Naive thymus-derived CD4-positive, alpha-beta T cell (primary cell): ENCODE results near the gene EIF3K. TPM values are rescaled to one million over a fixed set of nuclear protein-coding genes. Genes with fewer than 3 reads are reported as not detected.

Source experiments
- ATAC-seq: fragments of 150-1000 bp; cut with Tn5 transposase; 2 replicates; pipeline ENCODE4 v1.10.0; 2021; ENCODE audit warnings: mild to moderate bottlenecking, moderate library complexity
- CTCF ChIA-PET: fragments of 350-600 bp; sonication (Branson Sonifier 250); formaldehyde crosslinking; loops from one replicate; lab custom pipeline; 2021; ENCODE audit warnings: antibody characterized with exemption; lab: Charles Lee
- POLR2A ChIA-PET: fragments of 350-600 bp; sonication (Branson Sonifier 250); formaldehyde crosslinking; loops from one replicate; lab custom pipeline; 2021; ENCODE audit warnings: antibody characterized with exemption, inconsistent platforms; lab: Charles Lee
- DNase-seq, 9 donors: peaks; one replicate each; pipeline versions ENCODE4 v3.0.0 to v3.0.0-alpha.2; 2020 to 2022; ENCODE audit warnings: mixed read lengths in 1 of 9
- H3K27ac ChIP-seq: one replicate; pipeline ENCODE4 v1.7.0; 2013; ENCODE audit warnings: mild to moderate bottlenecking, low read depth, low read length, moderate library complexity
- H3K27me3 ChIP-seq, 2 donors: one replicate each; pipeline ENCODE4 v1.7.0; 2013; ENCODE audit warnings: low read length in 2 of 2, mild to moderate bottlenecking in 2 of 2, moderate library complexity in 2 of 2; ENCODE audit not compliant: control insufficient read depth in 2 of 2, insufficient read depth in 2 of 2
- H3K36me3 ChIP-seq, 3 experiments: 1 replicate in 2 of 3; 2 replicates in 1 of 3; pipeline ENCODE4 v1.7.0; 2013; ENCODE audit warnings: low read length in 3 of 3, mild to moderate bottlenecking in 3 of 3, moderate library complexity in 1 of 3; ENCODE audit not compliant: insufficient read depth in 3 of 3, control insufficient read depth in 2 of 3
- H3K4me1 ChIP-seq, 2 donors: one replicate each; pipeline ENCODE4 v1.7.0; 2013; ENCODE audit warnings: low read length in 2 of 2, mild to moderate bottlenecking in 2 of 2, moderate library complexity in 1 of 2; ENCODE audit not compliant: control insufficient read depth in 2 of 2, insufficient read depth in 2 of 2
- H3K4me3 ChIP-seq: 2 replicates; pipeline ENCODE4 v1.7.0; 2013; ENCODE audit warnings: mild to moderate bottlenecking, low read length
- H3K9me3 ChIP-seq, 3 experiments: 1 replicate in 2 of 3; 2 replicates in 1 of 3; pipeline ENCODE4 v1.7.0; 2013; ENCODE audit warnings: low read length in 3 of 3; ENCODE audit not compliant: control insufficient read depth in 2 of 3
- H3K27ac Mint-ChIP-seq, 9 donors: one replicate each; pipeline ENCODE4 v1.8.0; 2020 to 2022; ENCODE audit warnings: mixed read lengths in 9 of 9, mild to moderate bottlenecking in 8 of 9, moderate library complexity in 5 of 9, inconsistent platforms in 2 of 9
- H3K27me3 Mint-ChIP-seq, 5 donors: one replicate each; pipeline ENCODE4 v1.8.0; 2021 to 2022; ENCODE audit warnings: mixed read lengths in 5 of 5, mild to moderate bottlenecking in 1 of 5
- H3K36me3 Mint-ChIP-seq, 5 donors: one replicate each; pipeline ENCODE4 v1.8.0; 2020 to 2022; ENCODE audit warnings: mixed read lengths in 5 of 5, mild to moderate bottlenecking in 3 of 5, inconsistent platforms in 1 of 5
- H3K4me1 Mint-ChIP-seq, 7 donors: one replicate each; pipeline ENCODE4 v1.8.0; 2020 to 2022; ENCODE audit warnings: mixed read lengths in 7 of 7, mild to moderate bottlenecking in 3 of 7, inconsistent platforms in 1 of 7
- H3K4me3 Mint-ChIP-seq, 10 donors: one replicate each; pipeline ENCODE4 v1.8.0; 2020 to 2022; ENCODE audit warnings: mild to moderate bottlenecking in 10 of 10, mixed read lengths in 10 of 10, moderate library complexity in 6 of 10, inconsistent platforms in 2 of 10
- H3K9me3 Mint-ChIP-seq, 11 donors: one replicate each; pipeline ENCODE4 v1.8.0; 2020 to 2022; ENCODE audit warnings: mixed read lengths in 11 of 11, mild to moderate bottlenecking in 4 of 11, inconsistent platforms in 1 of 11, moderate library complexity in 1 of 11
- intact Hi-C, 2 donors: fragments of 100-400 bp; cut with micrococcal nuclease; formaldehyde crosslinking; loops; one replicate each; pipeline ENCODE4 v1.15.1; 2023
- polyA plus RNA-seq, 2 donors: library from polyadenylated mRNA; unstranded; fragments of 300-500 nt; fragmentation: Illumina TruSeq; gene quantifications; one replicate each; pipeline ENCODE4 v1.2.3, GENCODE V29; 2021
- total RNA-seq, 6 experiments: library from RNA in 5 of 6; stranded (reverse) in 5 of 6; gene quantifications; 1 replicate in 5 of 6; 2 replicates in 1 of 6; pipeline ENCODE4 v1.2.3 and lab custom pipeline; 2021 to 2026

Gene EIF3K
- total and polyA plus RNA-seq, 7 experiments from 2014 or later: 294 to 437 (median 367) TPM

DNA sequence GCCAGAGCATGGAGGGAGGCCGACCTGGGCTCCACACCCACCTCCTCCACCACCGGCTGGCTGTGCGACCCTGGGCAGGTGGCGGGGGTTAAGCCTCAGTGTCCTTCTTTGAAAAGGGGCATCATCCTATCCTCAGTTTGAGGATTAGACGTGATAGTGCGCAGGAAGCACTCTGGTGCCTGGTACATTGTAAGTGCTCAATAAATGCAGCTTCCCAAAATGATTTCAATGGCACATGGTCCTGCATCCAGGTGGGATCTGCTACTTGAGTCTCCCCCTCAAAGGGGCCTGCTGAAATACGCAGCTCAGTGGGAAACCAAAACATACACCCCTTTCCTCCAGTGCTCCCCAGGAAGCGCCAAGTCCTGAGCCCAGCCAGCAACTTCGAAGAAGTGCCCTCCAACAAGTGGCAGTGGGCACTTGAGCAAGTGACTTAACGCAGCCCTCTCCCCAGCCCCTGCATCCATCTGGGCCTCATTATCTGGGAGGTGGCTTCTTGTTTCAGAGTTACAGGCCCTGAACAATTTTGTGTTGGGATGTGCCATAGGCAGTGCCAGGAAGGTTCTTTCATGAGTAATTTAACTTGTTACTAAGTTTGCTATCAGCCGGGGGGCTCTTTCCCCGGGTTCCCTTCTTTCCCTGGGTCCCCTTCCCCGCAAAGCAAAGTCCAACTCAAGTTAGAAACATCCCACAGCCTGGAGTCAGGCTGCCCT lies 46.4 kb downstream of the EIF3K start:
- peaks cover 0 to 7% (median 0%) of the 10 kb centered on the region in 3 experiments for H3K36me3 ChIP-seq
- ATAC-seq: no peak
- H3K9me3 ChIP-seq: no peaks in the 10 kb centered on the region
- H3K4me3 ChIP-seq: no peak overlapping the region
- Mint-ChIP-seq H3K27ac (no peak overlapping the region), H3K27me3 (peaks cover 0 to 40% (median 35%) of the 10 kb centered on the region in 5 donors), H3K4me1 (peaks cover 34 to 84% (median 58%) of the 10 kb centered on the region in 7 donors), H3K36me3 (peaks cover 0 to 33% (median 11%) of the 10 kb centered on the region in 5 donors), H3K9me3 (no peaks in the 10 kb centered on the region), H3K4me3 (no peak overlapping the region)
- peaks cover 37 to 75% of the 10 kb centered on the region in 2 donors for H3K4me1 ChIP-seq
- ChIA-PET POLR2A (no interaction called here), CTCF (no interaction called here)
- no peak overlapping the region for H3K27ac ChIP-seq
- DNase-seq: no peak
- peaks cover 0 to 7% of the 10 kb centered on the region in 2 donors for H3K27me3 ChIP-seq
- intact Hi-C loops: no loop called here

DNA sequence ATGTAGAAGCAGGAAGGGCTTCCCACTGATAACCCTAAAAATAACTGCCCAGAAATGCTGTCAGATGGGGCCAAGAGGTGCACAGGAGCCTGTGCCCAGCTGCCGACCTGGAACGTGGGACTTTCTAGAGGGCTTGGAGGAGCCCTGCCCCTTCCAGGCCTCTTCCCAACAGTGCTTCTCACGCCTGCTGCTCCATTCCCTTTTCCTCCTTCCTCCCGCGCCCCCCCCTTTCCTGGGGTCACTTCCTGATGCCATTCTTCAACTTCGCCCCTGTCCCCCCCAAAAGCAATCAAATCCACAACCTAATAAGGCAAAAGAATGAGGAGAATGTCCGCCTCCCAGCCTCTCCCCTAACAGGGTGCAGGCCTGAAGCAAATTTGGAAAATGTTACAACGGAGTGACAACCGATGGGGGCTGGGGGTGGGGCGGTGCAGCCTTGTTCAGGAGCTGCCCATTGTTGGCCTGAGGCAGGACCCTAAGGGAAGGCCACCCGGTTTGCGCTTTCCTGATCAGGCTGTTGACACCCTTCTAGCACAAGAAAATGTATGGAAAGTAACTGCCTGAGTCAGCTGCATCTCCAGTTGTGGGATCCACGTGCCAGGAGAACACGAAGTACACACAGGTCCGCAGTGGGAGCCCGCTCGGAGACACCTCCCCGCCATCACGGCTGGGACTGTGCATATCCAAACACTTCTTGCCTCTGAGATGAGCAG lies 47.1 kb downstream of the EIF3K start:
- ChIA-PET CTCF (no interaction called here), POLR2A (no interaction called here)
- Mint-ChIP-seq H3K27ac (no peak overlapping the region), H3K9me3 (no peaks in the 10 kb centered on the region), H3K4me3 (peak overlapping the region in 1 of 10 donors; percentile 41), H3K4me1 (peaks cover 34 to 84% (median 61%) of the 10 kb centered on the region in 7 donors), H3K27me3 (peaks cover 0 to 34% (median 28%) of the 10 kb centered on the region in 5 donors), H3K36me3 (peaks cover 0 to 27% (median 6%) of the 10 kb centered on the region in 5 donors)
- Histone ChIP-seq H3K27ac (no peak overlapping the region), H3K9me3 (no peaks in the 10 kb centered on the region), H3K27me3 (peaks cover 0 to 7% of the 10 kb centered on the region in 2 donors), H3K4me3 (no peak overlapping the region), H3K36me3 (peaks cover 0 to 2% (median 0%) of the 10 kb centered on the region in 3 experiments), H3K4me1 (peaks cover 38 to 81% of the 10 kb centered on the region in 2 donors)
- DNase-seq: no peak
- intact Hi-C loops: loop anchor here in 1 of 2 donors (2.0 kb wide), 1 partner anchor 15 kb away; no protein-coding TSS in a partner anchor
- no peak for ATAC-seq

DNA sequence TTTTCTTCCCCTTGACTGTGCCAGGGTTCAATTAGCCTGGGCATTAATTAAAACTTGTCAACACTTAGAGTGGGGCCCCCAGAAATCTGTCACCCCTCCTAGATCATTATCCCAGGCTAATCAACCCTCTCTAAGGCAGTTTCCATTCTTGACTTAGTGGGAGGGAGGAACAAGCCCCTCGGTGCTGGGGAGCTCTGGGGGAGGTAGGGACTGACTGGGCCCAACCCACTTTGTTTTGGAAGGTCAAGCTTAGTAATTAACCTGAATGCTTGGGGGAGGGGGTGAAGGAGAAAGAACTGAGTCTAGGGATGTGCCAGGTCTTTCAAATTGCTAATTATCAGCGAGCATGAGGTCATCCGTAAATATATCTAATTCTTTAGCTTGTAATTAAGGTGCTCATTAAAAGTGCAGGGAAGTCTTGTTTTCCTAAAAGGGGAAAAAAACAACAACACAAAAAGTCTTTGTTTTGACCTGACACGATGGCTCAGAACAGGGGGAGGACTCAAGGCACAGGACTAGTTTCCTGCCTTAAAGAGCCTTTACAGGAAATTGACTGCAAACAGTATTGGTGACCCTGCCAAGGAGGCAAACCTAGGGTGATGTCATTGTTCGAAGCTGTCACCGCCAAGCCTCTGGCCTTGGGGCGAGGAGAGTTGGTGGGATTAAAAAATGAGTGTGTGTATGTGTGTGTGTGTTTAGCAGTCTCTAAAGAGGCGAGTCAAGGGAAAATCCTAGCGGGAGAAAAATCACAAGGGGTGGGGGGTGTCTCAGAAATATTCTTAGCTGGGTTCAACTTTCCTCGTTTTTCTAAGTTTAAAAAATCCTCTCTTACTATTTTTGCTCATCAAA lies 47.9 kb downstream of the EIF3K start:
- no peaks in the 10 kb centered on the region for H3K9me3 Mint-ChIP-seq
- Histone ChIP-seq H3K27ac (no peak overlapping the region), H3K9me3 (no peaks in the 10 kb centered on the region), H3K4me3 (no peak overlapping the region), H3K27me3 (peaks cover 0 to 7% of the 10 kb centered on the region in 2 donors), H3K4me1 (peaks cover 38 to 88% of the 10 kb centered on the region in 2 donors), H3K36me3 (no peaks in the 10 kb centered on the region)
- ChIA-PET POLR2A (no interaction called here), CTCF (interaction anchor here (0.6 kb wide), 1 partner anchor 459 kb away, joined by 3 read pairs; no protein-coding TSS in a partner anchor)
- intact Hi-C loops: loop anchor here in 1 of 2 donors (1.0 to 2.0 kb wide), 2 partner anchors 11 to 14 kb away; no protein-coding TSS in a partner anchor
- ATAC-seq (peak; percentile 48), DNase-seq (no peak)
- peaks cover 0 to 30% (median 25%) of the 10 kb centered on the region in 5 donors for H3K27me3 Mint-ChIP-seq
- peak overlapping the region in 8 of 10 donors; percentile 7 to 70 (median 28) for H3K4me3 Mint-ChIP-seq
- peak overlapping the region in 1 of 9 donors; percentile 71 for H3K27ac Mint-ChIP-seq
- H3K4me1 Mint-ChIP-seq: peaks cover 34 to 88% (median 65%) of the 10 kb centered on the region in 7 donors
- peaks cover 0 to 24% (median 4%) of the 10 kb centered on the region in 5 donors for H3K36me3 Mint-ChIP-seq

DNA sequence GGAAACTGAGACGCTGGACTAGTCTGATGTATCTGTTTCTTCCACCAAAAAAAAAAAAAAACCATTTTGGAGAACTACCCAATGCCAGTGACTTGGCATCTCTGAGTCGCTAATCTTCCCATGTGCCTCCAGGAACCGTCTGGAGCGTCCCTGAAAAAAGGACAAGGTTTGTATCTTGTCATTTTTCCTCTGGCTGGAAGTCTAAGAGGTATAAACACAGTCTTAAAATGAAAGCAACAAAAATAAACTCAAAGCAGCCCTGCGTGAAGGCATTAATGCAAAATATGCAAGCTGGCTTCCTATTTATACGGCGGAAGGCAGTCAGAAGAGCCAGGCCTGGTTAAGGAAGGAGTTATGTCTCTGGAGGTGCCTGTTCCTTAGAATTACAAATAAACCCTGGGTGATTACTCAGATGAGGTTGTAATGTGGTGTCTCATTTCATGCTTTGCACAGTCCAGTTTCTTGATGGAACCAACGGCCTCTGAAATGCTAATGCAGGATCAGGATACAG lies 48.7 kb downstream of the EIF3K start:
- Histone ChIP-seq H3K36me3 (no peaks in the 10 kb centered on the region), H3K27ac (no peak overlapping the region), H3K27me3 (no peaks in the 10 kb centered on the region), H3K9me3 (no peaks in the 10 kb centered on the region), H3K4me3 (no peak overlapping the region), H3K4me1 (peaks cover 38 to 84% of the 10 kb centered on the region in 2 donors)
- ChIA-PET CTCF (interaction anchor here (0.6 kb wide), 1 partner anchor 460 kb away, joined by 3 read pairs; no protein-coding TSS in a partner anchor), POLR2A (interaction anchor here (0.8 kb wide), 1 partner anchor 100 kb away, joined by 3 read pairs; no protein-coding TSS in a partner anchor)
- Mint-ChIP-seq H3K4me3 (peak overlapping the region in 2 of 10 donors; percentile 36 to 76), H3K9me3 (no peaks in the 10 kb centered on the region), H3K4me1 (peaks cover 34 to 84% (median 65%) of the 10 kb centered on the region in 7 donors), H3K36me3 (peaks cover 0 to 24% (median 4%) of the 10 kb centered on the region in 5 donors), H3K27me3 (peaks cover 0 to 27% (median 18%) of the 10 kb centered on the region in 5 donors), H3K27ac (peak overlapping the region in 1 of 9 donors; percentile 14)
- ATAC-seq: peak; percentile 40
- no peak for DNase-seq
- intact Hi-C loops: loop anchor here (1.0 to 2.0 kb wide), 3 partner anchors 11 to 13 kb away; no protein-coding TSS in a partner anchor

DNA sequence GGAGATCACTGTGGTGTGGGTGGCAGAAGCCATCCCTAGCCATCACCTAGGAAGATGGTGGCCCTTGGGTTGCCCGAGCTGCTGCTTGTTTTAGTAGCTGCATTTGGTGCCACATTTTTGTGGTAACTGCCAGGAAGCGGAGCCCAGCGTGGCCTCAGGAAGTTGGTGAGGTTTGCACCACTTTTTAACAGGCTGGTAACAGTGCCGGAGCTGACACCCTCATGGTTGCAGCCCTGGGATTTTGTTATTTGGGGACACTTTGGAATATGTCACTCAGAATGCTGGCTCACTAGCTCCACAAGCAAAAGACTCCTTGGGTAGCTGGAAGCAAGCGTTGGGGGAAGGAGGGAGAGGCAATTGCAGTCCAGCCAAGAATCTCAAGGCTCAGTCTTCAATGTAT lies 50.6 kb downstream of the EIF3K start:
- peak; percentile 56 for ATAC-seq

More for the DNA sequence above, 50.6 kb downstream of the EIF3K start:
- no peaks in the 10 kb centered on the region for H3K36me3 ChIP-seq
- Mint-ChIP-seq H3K9me3 (no peaks in the 10 kb centered on the region), H3K27ac (peak overlapping the region in 2 of 9 donors; percentile 33 to 44), H3K4me1 (peaks cover 31 to 74% (median 57%) of the 10 kb centered on the region in 7 donors), H3K36me3 (peaks cover 0 to 21% (median 4%) of the 10 kb centered on the region in 5 donors), H3K27me3 (peaks cover 0 to 17% (median 4%) of the 10 kb centered on the region in 5 donors), H3K4me3 (peak overlapping the region; percentile 65 to 81 (median 76))
- POLR2A ChIA-PET: interaction anchor here (0.5 to 1.4 kb wide), 5 partner anchors 10 to 1939 kb away, joined by 3 to 6 read pairs (median 4); partner anchors contain the start of genes MRPS12 and SARS2
- H3K27ac ChIP-seq: no peak overlapping the region
- H3K27me3 ChIP-seq: peaks cover 0 to 3% of the 10 kb centered on the region in 2 donors
- H3K4me3 ChIP-seq: peak overlapping the region; percentile 25
- CTCF ChIA-PET: no interaction called here
- H3K4me1 ChIP-seq: peaks cover 30 to 71% of the 10 kb centered on the region in 2 donors
- H3K9me3 ChIP-seq: no peaks in the 10 kb centered on the region
- intact Hi-C loops: loop anchor here in 1 of 2 donors (2.0 kb wide), 1 partner anchor 15 kb away; no protein-coding TSS in a partner anchor
- peak in 3 of 9 donors; percentile 27 to 46 (median 33) for DNase-seq
